IPS-15b (cell line): ENCODE measurements around the gene PPFIA3.
"Not testable (repeated sequence)": the region's sequence is repeated elsewhere in the genome, so short reads cannot be mapped to it uniquely, and the experiment has no call there.

Experiments
- H3K27me3 ChIP-seq: one replicate; pipeline ENCODE4 v1.6.1; 2013; ENCODE audit warnings: low read length; ENCODE audit not compliant: control insufficient read depth, insufficient read depth
- H3K36me3 ChIP-seq: one replicate; pipeline ENCODE4 v1.6.1; 2013; ENCODE audit warnings: low read length; ENCODE audit not compliant: control insufficient read depth, insufficient read depth
- H3K4me1 ChIP-seq: one replicate; pipeline ENCODE4 v1.6.1; 2013; ENCODE audit warnings: mild to moderate bottlenecking, low read length; ENCODE audit not compliant: control insufficient read depth, insufficient read depth
- H3K4me3 ChIP-seq: one replicate; pipeline ENCODE4 v1.5.1; 2013; ENCODE audit warnings: low read depth, low read length
- H3K9ac ChIP-seq: one replicate; pipeline ENCODE4 v1.6.1; 2013; ENCODE audit warnings: low read depth, mild to moderate bottlenecking, low read length
- H3K9me3 ChIP-seq: one replicate; pipeline ENCODE4 v1.6.1; 2013; ENCODE audit warnings: mild to moderate bottlenecking, low read length; ENCODE audit not compliant: control insufficient read depth, insufficient read depth

Gene PPFIA3

GRCh38 chr19:49157445-49158224, 38.3 kb downstream of the PPFIA3 start, which contains the start of gene TRPM4:
Gene TRPM4, plus strand, starts transcription at chr19:49157792. Its CDS starts 75 bp downstream, at chr19:49157867.
- peaks cover 11% of the 10 kb centered on the region for H3K4me1 ChIP-seq
- peaks cover 27% of the 10 kb centered on the region for H3K27me3 ChIP-seq
- H3K4me3 ChIP-seq = peak within 1 kb of the TSS; percentile 84
- peaks cover 2% of the 10 kb centered on the region for H3K36me3 ChIP-seq
- no peaks in the 10 kb centered on the region for H3K9me3 ChIP-seq
- peak within 1 kb of the TSS; percentile 65 for H3K9ac ChIP-seq

- Histone ChIP-seq H3K4me1 (peaks cover 5% of the 10 kb centered on the region), H3K9me3 (no peaks in the 10 kb centered on the region), H3K36me3 (peaks cover 2% of the 10 kb centered on the region), H3K9ac (no peak overlapping the region), H3K27me3 (peaks cover 6% of the 10 kb centered on the region), H3K4me3 (no peak overlapping the region)
Observed at GRCh38 chr19:49160450-49161189, 41.3 kb downstream of the PPFIA3 start.

GRCh38 chr19:49161987-49162386, 42.6 kb downstream of the PPFIA3 start:
- H3K4me1 ChIP-seq = no peaks in the 10 kb centered on the region
- no peak overlapping the region for H3K4me3 ChIP-seq
- H3K9ac ChIP-seq = no peak overlapping the region
- peaks cover 2% of the 10 kb centered on the region for H3K27me3 ChIP-seq
- peaks cover 2% of the 10 kb centered on the region for H3K36me3 ChIP-seq
- no peaks in the 10 kb centered on the region for H3K9me3 ChIP-seq

- Histone ChIP-seq H3K9ac (no peak overlapping the region), H3K27me3 (no peaks in the 10 kb centered on the region), H3K4me3 (no peak overlapping the region), H3K36me3 (peaks cover 2% of the 10 kb centered on the region), H3K9me3 (no peaks in the 10 kb centered on the region), H3K4me1 (no peaks in the 10 kb centered on the region)
Observed at GRCh38 chr19:49165111-49165750, 45.9 kb downstream of the PPFIA3 start.

- H3K4me1 ChIP-seq = no peaks in the 10 kb centered on the region
- no peaks in the 10 kb centered on the region for H3K27me3 ChIP-seq
- H3K4me3 ChIP-seq = no peak overlapping the region
- peaks cover 2% of the 10 kb centered on the region for H3K36me3 ChIP-seq
- no peak overlapping the region for H3K9ac ChIP-seq
- H3K9me3 ChIP-seq = no peaks in the 10 kb centered on the region
Observed at GRCh38 chr19:49165865-49166301, 46.5 kb downstream of the PPFIA3 start.

GRCh38 chr19:49167857-49168409, 48.6 kb downstream of the PPFIA3 start:
- Histone ChIP-seq H3K27me3 (no peaks in the 10 kb centered on the region), H3K9ac (no peak overlapping the region), H3K9me3 (no peaks in the 10 kb centered on the region), H3K4me3 (no peak overlapping the region), H3K4me1 (no peaks in the 10 kb centered on the region), H3K36me3 (no peaks in the 10 kb centered on the region)

- H3K36me3 ChIP-seq = no peaks in the 10 kb centered on the region
- H3K4me1 ChIP-seq = no peaks in the 10 kb centered on the region
- H3K9me3 ChIP-seq = no peaks in the 10 kb centered on the region
- H3K4me3 ChIP-seq = no peak overlapping the region
- no peak overlapping the region for H3K9ac ChIP-seq
- H3K27me3 ChIP-seq = no peaks in the 10 kb centered on the region
Observed at GRCh38 chr19:49168421-49168820, 49.1 kb downstream of the PPFIA3 start.

GRCh38 chr19:49173198-49173597, 53.9 kb downstream of the PPFIA3 start:
- Histone ChIP-seq H3K27me3 (no peaks in the 10 kb centered on the region), H3K9ac (no peak overlapping the region), H3K9me3 (no peaks in the 10 kb centered on the region), H3K36me3 (no peaks in the 10 kb centered on the region), H3K4me1 (no peaks in the 10 kb centered on the region), H3K4me3 (no peak overlapping the region)

GRCh38 chr19:49180659-49181058, 61.3 kb downstream of the PPFIA3 start:
- Histone ChIP-seq H3K4me3 (no peak overlapping the region), H3K27me3 (no peaks in the 10 kb centered on the region), H3K36me3 (no peaks in the 10 kb centered on the region), H3K9me3 (no peaks in the 10 kb centered on the region), H3K9ac (no peak overlapping the region), H3K4me1 (peaks cover 2% of the 10 kb centered on the region)

GRCh38 chr19:49182010-49182847, 62.9 kb downstream of the PPFIA3 start:
- H3K4me1 ChIP-seq, H3K36me3 ChIP-seq, H3K9ac ChIP-seq, H3K9me3 ChIP-seq, H3K4me3 ChIP-seq, H3K27me3 ChIP-seq: not testable (repeated sequence)

GRCh38 chr19:49182848-49183375, 63.6 kb downstream of the PPFIA3 start:
- no peaks in the 10 kb centered on the region for H3K27me3 ChIP-seq
- no peaks in the 10 kb centered on the region for H3K36me3 ChIP-seq
- no peak overlapping the region for H3K4me3 ChIP-seq
- H3K9me3 ChIP-seq = no peaks in the 10 kb centered on the region
- H3K4me1 ChIP-seq = peaks cover 2% of the 10 kb centered on the region
- no peak overlapping the region for H3K9ac ChIP-seq
